ENCODE measurements around the gene UBE2B.
A peak's percentile ranks its signal among the peaks of the same experiment; 100 is the strongest.

UBE2B gene

GRCh38 chr5:134437847-134438581 lies 66.6 kb downstream of the UBE2B start:
- Mint-ChIP-seq H3K36me3 (ENCODE audit: low read depth) (no peaks in the 10 kb centered on the region), H3K27ac (peak overlapping the region; percentile 10), H3K4me3 (no peak overlapping the region), H3K4me1 (ENCODE audit: low read depth) (peaks cover 16% of the 10 kb centered on the region), H3K9me3 (no peaks in the 10 kb centered on the region), H3K27me3 (ENCODE audit: low read depth) (no peaks in the 10 kb centered on the region)

DNA sequence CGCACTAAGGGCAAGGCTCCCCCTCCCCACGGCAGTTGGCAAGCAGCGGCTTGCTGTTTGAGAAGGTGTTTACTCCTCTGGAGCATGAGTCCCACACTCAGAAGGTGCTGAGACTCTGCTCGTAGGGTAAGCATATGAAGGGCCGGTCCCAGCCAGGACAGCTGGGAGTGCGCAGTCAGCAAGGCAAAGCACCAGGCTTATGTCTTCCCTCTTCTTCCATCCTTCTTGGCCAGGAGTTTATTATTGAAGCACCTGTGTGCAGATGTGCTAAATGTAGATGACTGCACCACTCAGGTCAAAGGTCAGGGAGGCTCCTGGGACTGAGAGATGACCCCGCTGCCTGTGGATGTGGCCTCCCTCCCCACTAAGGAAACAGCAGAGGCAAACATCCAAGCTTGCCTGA lies 67.4 kb downstream of the UBE2B start:
- Mint-ChIP-seq H3K36me3 (ENCODE audit: low read depth) (no peaks in the 10 kb centered on the region), H3K9me3 (no peaks in the 10 kb centered on the region), H3K4me1 (ENCODE audit: low read depth) (peaks cover 16% of the 10 kb centered on the region), H3K27ac (no peak overlapping the region), H3K4me3 (no peak overlapping the region), H3K27me3 (ENCODE audit: low read depth) (no peaks in the 10 kb centered on the region)

- Mint-ChIP-seq H3K27me3 (ENCODE audit: low read depth) (no peaks in the 10 kb centered on the region), H3K4me1 (ENCODE audit: low read depth) (peaks cover 16% of the 10 kb centered on the region), H3K27ac (no peak overlapping the region), H3K4me3 (no peak overlapping the region), H3K36me3 (ENCODE audit: low read depth) (no peaks in the 10 kb centered on the region), H3K9me3 (no peaks in the 10 kb centered on the region)
Observed at GRCh38 chr5:134439210-134439654, 67.9 kb downstream of the UBE2B start.

DNA sequence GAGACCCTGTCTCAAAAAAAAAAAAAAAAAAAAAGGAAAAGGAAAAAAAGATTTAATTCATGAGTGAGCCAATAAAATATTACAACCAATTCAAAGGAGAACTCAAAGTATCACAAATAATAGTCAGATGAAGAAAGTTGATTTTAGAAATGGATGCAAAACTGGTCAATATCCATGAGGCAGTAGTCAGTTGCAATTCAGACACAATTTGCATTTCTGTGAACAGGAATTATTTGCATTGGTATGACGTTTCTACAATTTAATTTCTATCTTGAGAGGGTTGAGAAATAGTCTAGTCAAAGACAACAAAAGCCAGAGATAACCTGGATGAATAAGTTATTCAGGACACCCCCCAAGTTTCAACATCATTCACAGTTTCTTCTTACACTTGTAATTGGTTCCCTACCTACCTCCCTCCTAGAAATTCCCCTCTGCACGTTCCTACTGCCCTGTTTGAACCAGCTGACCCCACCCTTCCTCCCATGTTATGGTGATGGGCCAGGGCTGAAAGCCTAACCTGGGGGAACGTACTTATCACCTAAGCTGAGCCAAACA lies 68.9 kb downstream of the UBE2B start:
- no peaks in the 10 kb centered on the region for H3K27me3 Mint-ChIP-seq (ENCODE audit: low read depth)
- H3K4me1 Mint-ChIP-seq (ENCODE audit: low read depth), result peaks cover 16% of the 10 kb centered on the region
- no peaks in the 10 kb centered on the region for H3K36me3 Mint-ChIP-seq (ENCODE audit: low read depth)
- no peak overlapping the region for H3K4me3 Mint-ChIP-seq
- no peak overlapping the region for H3K27ac Mint-ChIP-seq
- H3K9me3 Mint-ChIP-seq, result no peaks in the 10 kb centered on the region
